ENCODE data around the gene COMP.
"Not testable (repeated sequence)": the region's sequence is repeated elsewhere in the genome, so short reads cannot be mapped to it uniquely, and the experiment has no call there.

Gene COMP

GRCh38 chr19:18790566-18791314, at the start of gene COMP:
TSS of gene COMP (minus strand) at chr19:18791305. CDS start at chr19:18791269, 36 bp downstream.
- DNase-seq, result no peak

- DNase-seq, result no peak
These were observed 49.5 kb upstream of the COMP start for GRCh38 chr19:18840288-18841267.

GRCh38 chr19:18839465-18840287, 48.6 kb upstream of the COMP start:
- no peak for DNase-seq

GRCh38 chr19:18834644-18834984, 43.5 kb upstream of the COMP start:
- no peak for DNase-seq

GRCh38 chr19:18833849-18834643, 42.9 kb upstream of the COMP start:
- DNase-seq, result peak; percentile 56

- no peak for DNase-seq
These were observed 42.0 kb upstream of the COMP start for GRCh38 chr19:18833141-18833476.

- DNase-seq, result peak; percentile 60
These were observed 41.4 kb upstream of the COMP start for GRCh38 chr19:18832306-18833140.

- DNase-seq, result peak; percentile 97
These were observed 40.6 kb upstream of the COMP start, which contains the start of gene UPF1 for GRCh38 chr19:18831524-18832305. TSS of gene UPF1 (plus strand) at chr19:18831959. CDS start at chr19:18832210, 251 bp downstream.

GRCh38 chr19:18830488-18830887, 39.4 kb upstream of the COMP start:
- no peak for DNase-seq

- DNase-seq, result no peak
These were observed 37.7 kb upstream of the COMP start for GRCh38 chr19:18828786-18829185.

GRCh38 chr19:18817574-18817973, 26.5 kb upstream of the COMP start:
- no peak for DNase-seq

GRCh38 chr19:18816645-18817044, 25.5 kb upstream of the COMP start:
- DNase-seq, result not testable (repeated sequence)

GRCh38 chr19:18815673-18816072, 24.6 kb upstream of the COMP start:
- no peak for DNase-seq

GRCh38 chr19:18814063-18814462, 23.0 kb upstream of the COMP start:
- no peak for DNase-seq

- DNase-seq, result not testable (repeated sequence)
These were observed 20.5 kb upstream of the COMP start for GRCh38 chr19:18811638-18812037.

- no peak for DNase-seq
These were observed 18.2 kb upstream of the COMP start for GRCh38 chr19:18809149-18809868.

- DNase-seq, result no peak
These were observed 16.8 kb upstream of the COMP start for GRCh38 chr19:18807861-18808331.

- DNase-seq, result no peak
These were observed 13.5 kb upstream of the COMP start for GRCh38 chr19:18804643-18805042.

- no peak for DNase-seq
These were observed 13.1 kb upstream of the COMP start for GRCh38 chr19:18804139-18804601.
